Liver (tissue), 3 donors: ENCODE measurements around the gene CHTOP.
"Not testable (repeated sequence)": the region's sequence is repeated elsewhere in the genome, so short reads cannot be mapped to it uniquely, and the experiment has no call there.

Experiments
- ATF3 ChIP-seq: IDR thresholded peaks from 2 replicates; pipeline ENCODE4 v1.6.1; 2016; ENCODE audit warnings: antibody characterized with exemption
- CTCF ChIP-seq: fragments of 150-350 bp; IDR thresholded peaks from 2 replicates; pipeline ENCODE4 v1.5.1; 2017; ENCODE audit warnings: improper control_type of control experiment, low read depth, low read length; ENCODE audit not compliant: missing input control
- FOXA1 ChIP-seq: IDR thresholded peaks from 2 replicates; pipeline ENCODE4 v1.6.1; 2016; ENCODE audit warnings: antibody characterized with exemption
- FOXA2 ChIP-seq: IDR thresholded peaks from 2 replicates; pipeline ENCODE4 v1.6.1; 2016; ENCODE audit warnings: antibody characterized with exemption
- GABPA ChIP-seq, 2 donors: IDR thresholded peaks in 1 of 2; conservative IDR thresholded peaks in 1 of 2; 2 replicates each; pipeline ENCODE4 v1.6.1; 2016; ENCODE audit warnings: antibody characterized with exemption in 2 of 2, mild to moderate bottlenecking in 1 of 2, moderate library complexity in 1 of 2
- HNF4G ChIP-seq: IDR thresholded peaks from 2 replicates; pipeline ENCODE4 v1.6.1; 2016; ENCODE audit warnings: antibody characterized with exemption
- JUND ChIP-seq, 2 donors: IDR thresholded peaks; 2 replicates each; pipeline ENCODE4 v1.6.1; 2016; ENCODE audit warnings: antibody characterized with exemption in 2 of 2
- MAX ChIP-seq: IDR thresholded peaks from 2 replicates; pipeline ENCODE4 v1.6.1; 2016; ENCODE audit warnings: antibody characterized with exemption
- RAD21 ChIP-seq, 2 donors: IDR thresholded peaks; 2 replicates each; pipeline ENCODE4 v1.6.1; 2016; ENCODE audit warnings: antibody characterized with exemption in 2 of 2, mild to moderate bottlenecking in 2 of 2
- REST ChIP-seq: IDR thresholded peaks from 2 replicates; pipeline ENCODE4 v1.6.1; 2016; ENCODE audit warnings: antibody characterized with exemption, mild to moderate bottlenecking
- RXRA ChIP-seq, 2 donors: IDR thresholded peaks; 2 replicates each; pipeline ENCODE4 v1.6.1; 2017 to 2018; ENCODE audit warnings: antibody characterized with exemption in 2 of 2, mild to moderate bottlenecking in 1 of 2
- TAF1 ChIP-seq: conservative IDR thresholded peaks from 2 replicates; pipeline ENCODE4 v1.6.1; 2016; ENCODE audit warnings: antibody characterized with exemption, mild to moderate bottlenecking
- ZBTB33 ChIP-seq: IDR thresholded peaks from 2 replicates; pipeline ENCODE4 v1.6.1; 2016; ENCODE audit warnings: antibody characterized with exemption
- donor health status: healthy.
- donor health status: healthy.

GRCh38 chr1:153588033-153588432 is 45.8 kb upstream of the CHTOP start:
- TF ChIP-seq CTCF; MAX; ZBTB33; FOXA2; GABPA (IDR thresholded peaks at IDR 0.05 in 1 of 2, conservative IDR thresholded peaks at IDR 0.05 in 1 of 2); FOXA1; REST; HNF4G; RXRA (IDR thresholded peaks at IDR 0.05); ATF3; RAD21 (IDR thresholded peaks at IDR 0.05); TAF1; JUND (IDR thresholded peaks at IDR 0.05): not testable (repeated sequence)
